PC-3 (cell line): ENCODE measurements around the gene MYO18A.

Experiments used
- EZH2 ChIP-seq: fragments of 300-600 bp; sonication (generic); IDR thresholded peaks from one replicate; pipeline ENCODE4 v1.6.1; 2017; ENCODE audit warnings: antibody characterized with exemption, mild to moderate bottlenecking, low read length; ENCODE audit not compliant: unreplicated experiment
- EZH2phosphoT487 ChIP-seq: fragments of 300-600 bp; sonication (generic); IDR thresholded peaks from 2 replicates; pipeline ENCODE4 v1.6.1; 2018; ENCODE audit warnings: mild to moderate bottlenecking, antibody characterized with exemption, low read length, borderline replicate concordance
- TF ChIP-seq, protein P1 (sequence below): fragments of 300-600 bp; sonication (generic); conservative IDR thresholded peaks from 2 replicates; pipeline ENCODE4 v1.5.1; 2017; ENCODE audit warnings: antibody characterized with exemption, low read depth, mild to moderate bottlenecking, low read length

DNA sequence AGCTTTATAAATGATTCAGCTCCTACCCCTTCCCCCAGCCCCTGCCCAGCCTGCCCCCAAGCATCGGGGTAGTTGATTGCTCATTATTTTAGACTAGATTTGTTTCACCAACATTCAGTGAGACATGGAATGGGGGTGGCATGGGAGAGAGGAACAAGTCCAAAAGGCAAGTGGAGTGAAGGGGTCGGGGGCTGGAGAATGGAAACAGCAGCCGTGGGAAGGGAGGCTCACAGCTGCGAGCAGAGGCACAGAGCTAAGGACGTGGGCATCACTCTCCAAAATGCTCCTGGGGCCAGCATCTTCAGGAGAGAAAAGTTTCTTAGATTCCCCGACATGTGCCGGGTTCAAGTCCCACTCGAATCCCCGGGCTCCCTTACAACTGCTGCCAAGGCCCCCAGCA lies 118.0 kb downstream of the MYO18A start:
- TF ChIP-seq, protein P1, sequence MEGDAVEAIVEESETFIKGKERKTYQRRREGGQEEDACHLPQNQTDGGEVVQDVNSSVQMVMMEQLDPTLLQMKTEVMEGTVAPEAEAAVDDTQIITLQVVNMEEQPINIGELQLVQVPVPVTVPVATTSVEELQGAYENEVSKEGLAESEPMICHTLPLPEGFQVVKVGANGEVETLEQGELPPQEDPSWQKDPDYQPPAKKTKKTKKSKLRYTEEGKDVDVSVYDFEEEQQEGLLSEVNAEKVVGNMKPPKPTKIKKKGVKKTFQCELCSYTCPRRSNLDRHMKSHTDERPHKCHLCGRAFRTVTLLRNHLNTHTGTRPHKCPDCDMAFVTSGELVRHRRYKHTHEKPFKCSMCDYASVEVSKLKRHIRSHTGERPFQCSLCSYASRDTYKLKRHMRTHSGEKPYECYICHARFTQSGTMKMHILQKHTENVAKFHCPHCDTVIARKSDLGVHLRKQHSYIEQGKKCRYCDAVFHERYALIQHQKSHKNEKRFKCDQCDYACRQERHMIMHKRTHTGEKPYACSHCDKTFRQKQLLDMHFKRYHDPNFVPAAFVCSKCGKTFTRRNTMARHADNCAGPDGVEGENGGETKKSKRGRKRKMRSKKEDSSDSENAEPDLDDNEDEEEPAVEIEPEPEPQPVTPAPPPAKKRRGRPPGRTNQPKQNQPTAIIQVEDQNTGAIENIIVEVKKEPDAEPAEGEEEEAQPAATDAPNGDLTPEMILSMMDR = no peak
- no peak for TF ChIP-seq EZH2
- no peak for TF ChIP-seq EZH2phosphoT487
